HG03439 (cell line): ENCODE data around the gene RICTOR.

ENCODE experiments used
- ATAC-seq: cut with Tn5 transposase; IDR thresholded peaks from one replicate; pipeline ENCODE4 v1.9.1; 2021; ENCODE audit warnings: mild to moderate bottlenecking, moderate library complexity; ENCODE audit not compliant: unreplicated experiment

Gene RICTOR

DNA sequence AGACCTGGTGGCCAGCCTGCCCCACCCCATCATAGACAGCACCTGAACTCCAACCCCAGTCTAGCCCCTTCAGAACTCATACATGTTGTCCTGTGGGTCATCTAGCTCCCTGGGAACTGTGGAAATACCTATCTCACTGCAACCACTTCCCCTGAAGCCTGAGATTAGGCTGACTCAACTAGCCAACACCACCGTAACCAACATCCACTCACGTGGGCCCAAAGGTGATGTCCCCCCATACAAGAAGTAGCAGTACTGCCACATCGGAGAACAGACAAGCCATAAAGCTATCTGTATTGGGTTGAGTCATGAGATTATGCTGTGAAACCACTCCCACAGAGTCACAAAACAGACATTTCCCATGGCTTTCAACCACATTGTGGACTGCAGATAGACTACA lies 181.8 kb downstream of the RICTOR start:
- ATAC-seq, result no peak

DNA sequence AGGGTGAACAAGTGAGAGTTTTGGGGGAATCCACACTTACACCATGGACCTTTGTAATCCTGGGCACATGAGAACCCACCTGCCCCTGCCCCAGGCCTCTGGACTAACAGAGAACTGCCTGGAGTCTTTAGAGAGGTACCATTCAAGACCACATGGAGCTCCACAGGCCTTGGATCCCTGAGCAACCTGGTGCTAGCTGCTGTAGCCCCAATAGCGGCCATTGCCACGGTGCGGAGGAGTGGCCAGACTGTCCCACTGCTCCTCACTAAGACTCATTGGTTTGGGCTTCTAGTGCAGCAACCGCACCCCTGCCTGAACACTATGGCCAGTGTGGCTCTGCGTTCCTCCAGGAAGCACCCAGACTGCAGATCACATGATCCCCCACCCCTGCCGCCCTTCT lies 182.6 kb downstream of the RICTOR start:
- no peak for ATAC-seq

DNA sequence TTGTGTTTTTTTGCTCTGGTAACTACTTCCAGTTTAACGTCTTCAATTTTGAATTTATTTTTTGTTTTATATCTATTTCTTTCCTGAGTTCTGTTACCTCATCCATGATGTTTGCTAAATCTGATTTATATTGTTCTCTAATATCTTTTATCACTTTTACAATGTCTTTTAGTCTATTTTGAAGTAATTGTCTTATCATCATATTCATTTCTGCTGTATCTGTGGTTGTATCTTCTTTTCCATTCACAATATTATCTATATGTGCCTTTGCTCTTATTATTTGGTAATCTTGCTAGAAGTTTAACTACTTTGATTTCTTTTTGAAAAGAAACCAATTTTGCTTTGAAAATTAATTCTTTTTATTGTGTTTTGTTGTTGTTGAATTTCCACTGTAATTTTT lies 184.8 kb downstream of the RICTOR start:
- no peak for ATAC-seq

DNA sequence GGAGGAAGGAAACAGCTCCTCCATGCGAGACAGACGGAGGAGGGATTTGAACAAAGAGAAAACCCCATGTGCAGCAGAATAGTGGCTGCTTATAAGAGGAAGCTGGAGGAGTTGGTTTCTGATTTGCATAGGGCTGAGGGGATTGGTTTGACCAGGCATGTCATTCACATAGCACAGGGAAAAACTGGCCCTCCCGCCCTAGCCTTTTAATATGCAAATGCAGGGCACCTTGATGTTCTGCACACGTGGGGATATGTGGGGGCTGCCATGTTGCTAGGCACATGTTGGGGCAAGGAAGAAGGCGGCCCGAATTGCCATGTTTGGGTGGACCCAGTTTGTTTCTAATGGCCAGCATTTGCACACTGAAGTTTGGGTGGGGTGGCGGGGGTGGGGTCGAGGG lies 186.2 kb downstream of the RICTOR start:
- no peak for ATAC-seq
